Left lung (tissue), 10 donors: ENCODE data around the gene CHST13. TPM values are rescaled to one million over a fixed set of nuclear protein-coding genes. Genes with fewer than 3 reads are reported as not detected.
"Not testable (repeated sequence)": the region's sequence is repeated elsewhere in the genome, so short reads cannot be mapped to it uniquely, and the experiment has no call there.

Experiments
- ATAC-seq: fragments of 200-7000 bp; cut with Tn5 transposase; one replicate; pipeline ENCODE4 v1.9.1; 2020; ENCODE audit warnings: moderate library complexity
- DNase-seq, 4 donors: peaks; one replicate each; pipeline ENCODE4 v3.0.0-alpha.2; 2013 to 2020
- H3K27ac ChIP-seq, 2 donors: fragments of 200-600 bp; sonication (generic) in 1 of 2; one replicate each; pipeline versions ENCODE4 v1.5.0 to v1.8.0; 2020 to 2021
- H3K27me3 ChIP-seq, 2 donors: fragments of 200-600 bp; sonication (generic) in 1 of 2; one replicate each; pipeline versions ENCODE4 v1.5.0 to v1.8.0; 2020 to 2021
- H3K36me3 ChIP-seq, 2 donors: fragments of 200-600 bp; sonication (generic) in 1 of 2; one replicate each; pipeline versions ENCODE4 v1.5.0 to v1.8.0; 2020 to 2021
- H3K4me1 ChIP-seq, 2 donors: fragments of 200-600 bp; one replicate each; pipeline ENCODE4 v1.8.0; 2021
- H3K4me3 ChIP-seq, 2 donors: fragments of 200-600 bp; sonication (generic) in 1 of 2; one replicate each; pipeline versions ENCODE4 v1.5.0 to v1.8.0; 2020 to 2021; ENCODE audit warnings: mild to moderate bottlenecking in 1 of 2
- H3K9me3 ChIP-seq, 2 donors: fragments of 200-600 bp; sonication (generic) in 1 of 2; one replicate each; pipeline versions ENCODE4 v1.5.0 to v1.8.0; 2020 to 2021
- CTCF ChIP-seq, 2 donors: fragments of 200-600 bp; sonication (generic) in 1 of 2; IDR thresholded peaks; one replicate each; pipeline versions ENCODE4 v1.5.0 to v1.8.0; 2021; ENCODE audit warnings: antibody characterized with exemption in 2 of 2
- intact Hi-C, 2 donors: fragments of 100-400 bp; cut with DNase I; formaldehyde crosslinking; loops; one replicate each; pipeline versions ENCODE4 v1.11.2 to v1.14.2; 2022
- polyA plus RNA-seq, 6 donors: library from polyadenylated mRNA; unstranded; fragments of 120-200 nt; gene quantifications; one replicate each; pipeline ENCODE4 v1.2.1, GENCODE V29; 2013; ENCODE audit not compliant: insufficient read length in 6 of 6
- total RNA-seq, 2 donors: library from RNA; stranded (reverse); fragmentation: NEBNext Ultra II Directional; extraction: Animal tissue kit (Norgen Biotek cat#: 25700); gene quantifications; one replicate each; pipeline ENCODE4 v1.2.1, GENCODE V29; 2021
- donor health status: DM: no; HTN: yes; CAD: no.
- donor health status: DM: no; HTN: no; CAD: no.

Gene CHST13
- total and polyA plus RNA-seq, 8 donors = 0.11 to 3.0 (median 0.24) TPM

- no peaks in the 10 kb centered on the region for H3K4me1 ChIP-seq
- TF ChIP-seq CTCF (IDR thresholded peaks at IDR 0.05) = no peak
- no peak overlapping the region for H3K4me3 ChIP-seq
- DNase-seq = no peak
- intact Hi-C loops = no loop called here
- H3K36me3 ChIP-seq = no peaks in the 10 kb centered on the region
- peaks cover 0 to 15% of the 10 kb centered on the region in 2 donors for H3K9me3 ChIP-seq
- no peaks in the 10 kb centered on the region for H3K27me3 ChIP-seq
- H3K27ac ChIP-seq = no peak overlapping the region
- ATAC-seq = no peak
Measured at GRCh38 chr3:126582311-126582710, 58.4 kb downstream of the CHST13 start.

GRCh38 chr3:126591515-126591914, 67.6 kb downstream of the CHST13 start:
- H3K27me3 ChIP-seq, ATAC-seq, H3K36me3 ChIP-seq, H3K4me3 ChIP-seq, DNase-seq, H3K4me1 ChIP-seq, intact Hi-C loops, H3K27ac ChIP-seq: not testable (repeated sequence)
- peaks cover 0 to 22% of the 10 kb centered on the region in 2 donors for H3K9me3 ChIP-seq

Other genes with a start within 250 kb of the CHST13 start
- gene KLF15, start 166.7 kb upstream of the CHST13 start, total RNA-seq = 10 to 100 TPM; 12.8 to 14.8 TPM
- 10 to 100 TPM in 2 of 6 donors, 1 to 10 TPM in 4; 5.4 to 11.0 (median 7.8) TPM for gene KLF15, start 166.7 kb upstream of the CHST13 start, polyA plus RNA-seq
- gene CFAP100, start 129.2 kb upstream of the CHST13 start, total RNA-seq = 1 to 10 TPM in 1 of 2 donors, not detected in 1; 8.2 TPM
- gene CFAP100, start 129.2 kb upstream of the CHST13 start, polyA plus RNA-seq = 1 to 10 TPM; 1.0 to 7.9 (median 5.6) TPM
- 10 to 100 TPM; 30.1 to 36.2 TPM for gene ZXDC, start 48.3 kb upstream of the CHST13 start, total RNA-seq
- gene ZXDC, start 48.3 kb upstream of the CHST13 start, polyA plus RNA-seq = 10 to 100 TPM; 31.7 to 40.8 (median 35.8) TPM
- not detected for gene UROC1, start 6.4 kb upstream of the CHST13 start, total RNA-seq
- under 1 TPM in 5 of 6 donors, not detected in 1; 0.08 to 0.24 (median 0.13) TPM for gene UROC1, start 6.4 kb upstream of the CHST13 start, polyA plus RNA-seq
- not detected for gene C3orf22, start 34.8 kb downstream of the CHST13 start, total RNA-seq
- under 1 TPM in 5 of 6 donors, not detected in 1; 0.10 to 0.25 (median 0.12) TPM for gene C3orf22, start 34.8 kb downstream of the CHST13 start, polyA plus RNA-seq
- gene TXNRD3, start 131.0 kb downstream of the CHST13 start, total RNA-seq = 10 to 100 TPM in 1 of 2 donors, 1 to 10 TPM in 1; 9.6 to 12.6 TPM
- gene TXNRD3, start 131.0 kb downstream of the CHST13 start, polyA plus RNA-seq = 10 to 100 TPM; 19.3 to 25.6 (median 20.4) TPM
- 10 to 100 TPM; 11.8 to 11.9 TPM for gene CHCHD6, start 180.1 kb downstream of the CHST13 start, total RNA-seq
- gene CHCHD6, start 180.1 kb downstream of the CHST13 start, polyA plus RNA-seq = 10 to 100 TPM; 17.6 to 21.1 (median 18.4) TPM